NCI-H748 (cell line): ENCODE results near the gene SIGLEC9.
"Not testable (repeated sequence)": the region's sequence is repeated elsewhere in the genome, so short reads cannot be mapped to it uniquely, and the experiment has no call there.

Experiments
- DNase-seq: peaks from one replicate; lab custom pipeline; 2025; ENCODE audit not compliant: unreplicated experiment; lab: John Stamatoyannopoulos, UW

Gene SIGLEC9

GRCh38 chr19:51142809-51143475, 18.2 kb downstream of the SIGLEC9 start:
- DNase-seq, result not testable (repeated sequence)

DNA sequence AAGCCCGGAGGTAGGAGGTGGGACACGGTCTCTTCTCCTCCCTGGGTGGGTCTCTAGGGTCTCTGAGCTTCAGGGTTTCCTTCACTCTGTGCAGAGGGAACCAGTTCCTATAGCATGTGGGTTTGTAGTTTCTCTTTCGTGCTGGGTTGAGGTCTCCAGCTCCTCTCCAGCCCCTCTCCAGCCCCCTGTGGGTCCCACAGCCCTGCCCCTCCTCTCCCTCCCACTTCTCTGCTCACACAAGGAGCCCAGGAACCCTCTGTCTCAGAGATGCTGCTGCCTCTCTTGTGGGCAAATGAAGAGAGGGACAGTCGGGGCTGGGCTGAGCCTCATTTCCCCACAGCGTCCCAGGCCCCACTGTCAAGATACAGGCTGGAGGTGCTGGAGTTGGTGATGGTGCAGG, 18.8 kb downstream of the SIGLEC9 start:
- no peak for DNase-seq

DNA sequence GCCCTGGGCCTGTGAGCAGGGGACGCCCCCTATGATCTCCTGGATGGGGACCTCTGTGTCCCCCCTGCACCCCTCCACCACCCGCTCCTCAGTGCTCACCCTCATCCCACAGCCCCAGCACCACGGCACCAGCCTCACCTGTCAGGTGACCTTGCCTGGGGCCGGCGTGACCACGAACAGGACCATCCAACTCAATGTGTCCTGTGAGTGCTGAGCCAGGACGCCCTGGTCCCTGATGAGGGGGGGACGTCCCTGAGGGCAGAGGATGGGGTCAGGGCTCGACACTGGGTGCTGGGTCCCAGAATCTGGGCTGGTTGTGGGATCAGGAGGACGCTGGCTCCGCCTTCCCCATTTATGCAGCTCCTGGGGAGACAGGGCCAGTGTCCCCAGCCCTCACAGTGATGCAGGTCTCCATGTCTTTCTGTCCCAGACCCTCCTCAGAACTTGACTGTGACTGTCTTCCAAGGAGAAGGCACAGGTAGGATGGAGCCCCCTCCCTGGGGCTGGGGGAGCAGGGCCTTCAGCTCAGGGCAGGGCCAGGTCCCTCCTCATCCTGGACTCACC, 19.9 kb downstream of the SIGLEC9 start:
- no peak for DNase-seq

DNA sequence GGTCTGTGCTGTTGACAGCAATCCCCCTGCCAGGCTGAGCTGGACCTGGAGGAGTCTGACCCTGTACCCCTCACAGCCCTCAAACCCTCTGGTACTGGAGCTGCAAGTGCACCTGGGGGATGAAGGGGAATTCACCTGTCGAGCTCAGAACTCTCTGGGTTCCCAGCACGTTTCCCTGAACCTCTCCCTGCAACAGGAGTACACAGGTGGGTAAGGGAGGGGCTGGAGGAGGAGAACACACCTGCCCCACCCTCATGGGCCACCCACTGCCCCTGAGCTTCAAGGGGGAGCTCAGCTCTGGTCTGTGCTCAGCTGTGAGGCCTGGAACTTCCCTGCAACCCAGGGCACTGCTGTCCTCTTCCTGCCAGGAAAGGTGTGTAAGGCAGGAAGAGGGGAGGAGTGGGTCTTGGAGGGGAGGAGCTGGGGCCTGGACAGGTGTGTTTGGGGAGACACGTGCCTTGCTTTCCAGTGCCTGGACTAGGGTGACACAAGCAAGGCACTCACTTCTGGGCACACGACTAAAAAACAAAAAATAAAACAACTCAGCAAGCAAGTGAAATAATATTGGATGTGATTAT, 21.3 kb downstream of the SIGLEC9 start:
- no peak for DNase-seq

DNA sequence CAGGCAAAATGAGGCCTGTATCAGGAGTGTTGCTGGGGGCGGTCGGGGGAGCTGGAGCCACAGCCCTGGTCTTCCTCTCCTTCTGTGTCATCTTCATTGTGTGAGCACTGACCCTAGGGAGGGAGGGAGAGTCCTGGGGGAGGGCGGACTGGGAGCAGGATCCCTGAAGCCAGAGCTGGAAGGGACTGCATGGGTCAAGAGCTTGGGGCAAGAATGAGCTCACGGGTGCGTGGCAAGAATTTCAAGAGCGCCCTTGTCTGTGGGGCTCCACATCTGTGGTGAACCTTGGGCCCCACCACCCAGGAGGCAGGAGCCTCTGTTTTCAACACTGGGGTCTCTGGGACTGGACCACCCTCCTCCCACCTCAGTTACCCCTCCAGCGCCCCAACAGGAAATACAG, 22.0 kb downstream of the SIGLEC9 start:
- DNase-seq, result no peak

DNA sequence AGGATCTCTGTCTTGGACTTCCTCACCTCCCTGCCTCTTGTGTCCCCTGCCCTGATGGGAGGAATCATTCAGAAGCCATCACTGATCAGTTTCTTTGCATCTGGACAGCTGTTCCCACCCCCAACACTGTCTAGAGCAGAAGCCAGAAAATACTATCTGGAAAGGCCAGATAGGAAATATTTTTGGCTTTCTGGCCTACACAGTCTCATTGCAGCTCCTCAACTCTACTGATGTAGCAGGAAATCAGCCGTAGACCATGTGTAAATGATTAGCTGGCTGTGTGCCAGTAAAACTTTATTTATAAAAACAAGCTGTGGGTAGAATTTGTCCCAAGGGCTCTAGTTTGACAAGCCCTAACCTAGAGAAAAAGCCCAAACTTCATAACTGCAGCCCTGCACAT, 23.0 kb downstream of the SIGLEC9 start:
- no peak for DNase-seq

DNA sequence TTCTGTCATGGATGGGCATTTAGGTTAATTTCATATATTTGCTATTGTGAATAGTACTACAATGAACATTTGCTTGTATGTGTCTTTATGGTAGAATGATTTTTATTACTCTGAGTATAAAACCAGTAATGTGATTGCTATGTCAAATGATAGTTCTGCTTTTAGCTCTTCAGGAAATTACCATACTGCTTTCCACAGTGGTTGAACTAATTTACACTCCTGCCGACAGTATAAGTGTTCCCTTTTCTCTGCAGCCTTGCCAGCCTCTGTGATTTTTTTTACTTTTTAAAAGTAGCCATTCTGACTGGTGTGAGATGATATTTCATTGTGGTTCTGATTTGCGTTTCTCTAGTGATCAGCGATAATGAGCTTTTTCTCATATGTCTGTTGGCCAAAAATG, 23.9 kb downstream of the SIGLEC9 start:
- DNase-seq, result no peak

- no peak for DNase-seq
Observed at GRCh38 chr19:51150627-51151026, 25.9 kb downstream of the SIGLEC9 start.

- no peak for DNase-seq
Observed at GRCh38 chr19:51156710-51157109, 32.0 kb downstream of the SIGLEC9 start.

DNA sequence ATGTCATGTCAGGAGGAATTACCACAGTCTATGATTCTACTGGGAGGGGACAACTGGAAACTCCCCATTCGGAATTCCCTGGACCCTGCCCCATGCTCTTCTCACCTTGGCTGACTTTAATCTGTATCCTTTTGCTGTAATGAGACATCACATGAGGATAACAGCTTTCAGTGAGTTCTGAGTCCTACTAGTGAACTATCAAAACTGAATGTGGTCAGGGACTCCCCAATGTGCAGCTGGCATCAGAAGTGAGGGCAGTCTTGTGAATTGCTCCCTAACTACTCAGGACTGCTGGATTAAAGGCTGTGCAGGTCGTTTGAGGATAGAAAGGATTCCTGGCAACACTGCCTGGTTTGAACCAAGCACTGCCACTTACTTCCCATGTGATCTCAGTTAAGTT, 32.6 kb downstream of the SIGLEC9 start:
- DNase-seq, result no peak

DNA sequence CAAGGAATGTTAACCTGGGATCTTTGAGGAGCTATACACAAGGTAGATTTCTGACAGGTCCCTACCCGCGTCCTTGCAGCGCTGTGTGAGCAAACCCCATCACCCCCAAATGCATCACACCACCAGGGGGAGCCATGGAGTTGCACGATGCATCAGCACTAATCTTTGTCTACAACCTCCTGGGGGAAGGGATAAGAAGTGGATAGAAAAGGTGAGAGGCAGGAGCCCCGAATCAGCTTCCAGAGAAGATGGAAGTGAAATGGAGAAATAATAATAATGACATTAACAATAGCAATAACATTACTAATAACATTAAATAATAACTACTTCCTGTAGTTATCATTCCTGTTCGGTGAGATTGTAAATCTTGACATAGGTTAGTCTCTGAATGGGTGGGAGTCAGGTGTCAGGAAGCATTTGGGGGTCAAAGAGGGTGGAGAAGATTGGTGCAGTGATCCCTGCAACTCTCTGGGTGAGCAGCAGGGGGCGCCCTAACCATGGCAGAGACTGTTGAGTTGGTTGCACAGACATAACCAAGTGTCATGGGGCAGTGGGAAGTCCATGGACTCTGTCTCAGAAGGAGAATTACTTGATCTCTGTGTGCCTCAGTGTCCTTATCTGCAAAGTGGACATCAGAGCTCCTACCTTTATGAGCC, 33.9 kb downstream of the SIGLEC9 start:
- peak; percentile 38 for DNase-seq

DNA sequence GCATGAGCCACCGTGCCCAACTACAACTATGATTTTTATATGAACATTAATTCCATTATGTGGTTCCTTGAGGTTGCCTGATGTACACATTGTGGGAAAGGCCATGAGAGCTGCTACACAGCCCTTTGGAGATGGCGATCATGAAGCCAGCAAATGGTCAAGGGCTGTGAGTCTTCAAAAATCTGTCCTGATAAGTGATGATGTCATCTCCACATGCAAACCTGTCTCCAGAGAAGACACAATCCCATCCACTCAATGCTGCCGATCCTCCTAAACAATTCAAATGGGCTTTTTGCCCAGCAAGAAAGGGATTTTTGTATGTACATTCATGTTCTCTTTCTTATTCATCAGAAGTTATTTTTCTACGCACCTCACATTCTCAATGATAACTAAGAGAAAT, 35.0 kb downstream of the SIGLEC9 start:
- DNase-seq, result no peak

DNA sequence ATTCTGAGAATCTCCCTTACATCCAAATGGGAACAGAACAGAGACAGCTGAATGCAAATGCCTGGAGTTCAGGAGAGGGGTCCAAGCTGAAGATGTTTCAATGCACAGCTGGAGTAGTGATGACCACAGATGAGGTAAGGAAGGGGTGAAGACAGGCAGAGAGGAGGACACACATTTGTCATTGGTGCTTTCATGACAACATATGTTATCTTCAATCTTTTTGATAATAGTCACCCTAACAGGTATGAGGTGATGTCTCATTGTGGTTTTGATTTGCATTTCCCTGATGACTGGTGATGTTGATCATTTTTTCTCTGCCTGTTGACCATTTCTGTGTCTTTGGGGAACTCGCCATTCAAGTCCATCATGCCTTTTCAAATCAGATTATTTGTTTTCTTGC, 36.6 kb downstream of the SIGLEC9 start:
- DNase-seq, result no peak

DNA sequence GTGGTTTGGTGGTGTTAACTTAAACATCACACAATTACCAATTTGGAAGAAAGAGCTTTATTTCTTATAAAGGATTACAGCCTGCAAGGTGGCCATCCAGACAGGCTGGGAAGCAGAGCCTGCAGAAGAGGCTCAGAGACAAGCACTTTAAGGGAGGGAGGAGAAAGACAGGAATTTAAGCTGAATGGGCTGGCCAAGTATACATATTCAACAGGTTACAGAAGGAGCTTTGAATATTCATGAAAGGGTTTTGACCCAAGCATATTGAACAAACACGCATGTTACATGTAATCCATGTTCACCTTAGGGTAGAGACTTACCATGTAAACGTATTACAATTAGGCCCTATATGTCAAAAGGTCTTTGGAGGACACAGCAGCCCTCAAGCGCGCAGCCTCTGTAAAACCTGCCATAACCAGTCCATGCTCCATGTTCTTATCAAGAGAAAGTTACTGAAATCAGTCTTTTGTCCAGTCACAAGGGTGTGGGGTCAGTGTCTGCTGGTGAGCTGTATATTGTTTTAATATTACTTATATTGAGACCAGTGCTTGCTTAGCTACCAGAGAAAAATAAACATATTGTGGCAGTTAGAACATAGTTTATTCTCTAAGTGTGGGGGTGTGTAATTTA, 37.3 kb downstream of the SIGLEC9 start:
- no peak for DNase-seq

DNA sequence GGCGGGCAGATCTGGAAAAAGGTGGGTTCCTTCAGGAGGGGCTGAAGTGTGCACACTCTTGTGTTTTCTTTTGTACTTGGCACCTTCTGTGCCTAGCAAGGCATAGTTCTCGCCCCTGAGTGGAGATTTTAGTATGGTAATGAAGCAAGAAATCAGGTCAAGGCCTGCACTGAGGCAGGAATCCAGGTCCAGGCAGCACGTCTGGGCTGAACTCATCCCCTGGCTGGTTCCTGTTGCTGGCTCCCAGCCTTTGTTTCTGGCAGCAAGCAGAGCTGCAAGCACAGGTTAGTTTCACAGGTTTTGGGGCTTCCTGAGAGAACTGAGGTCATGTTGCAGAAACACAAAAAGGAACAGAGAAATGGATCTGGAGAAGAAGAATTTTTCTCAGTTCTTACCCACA, 38.6 kb downstream of the SIGLEC9 start:
- no peak for DNase-seq

- DNase-seq, result no peak
Observed at GRCh38 chr19:51164215-51164614, 39.5 kb downstream of the SIGLEC9 start.

DNA sequence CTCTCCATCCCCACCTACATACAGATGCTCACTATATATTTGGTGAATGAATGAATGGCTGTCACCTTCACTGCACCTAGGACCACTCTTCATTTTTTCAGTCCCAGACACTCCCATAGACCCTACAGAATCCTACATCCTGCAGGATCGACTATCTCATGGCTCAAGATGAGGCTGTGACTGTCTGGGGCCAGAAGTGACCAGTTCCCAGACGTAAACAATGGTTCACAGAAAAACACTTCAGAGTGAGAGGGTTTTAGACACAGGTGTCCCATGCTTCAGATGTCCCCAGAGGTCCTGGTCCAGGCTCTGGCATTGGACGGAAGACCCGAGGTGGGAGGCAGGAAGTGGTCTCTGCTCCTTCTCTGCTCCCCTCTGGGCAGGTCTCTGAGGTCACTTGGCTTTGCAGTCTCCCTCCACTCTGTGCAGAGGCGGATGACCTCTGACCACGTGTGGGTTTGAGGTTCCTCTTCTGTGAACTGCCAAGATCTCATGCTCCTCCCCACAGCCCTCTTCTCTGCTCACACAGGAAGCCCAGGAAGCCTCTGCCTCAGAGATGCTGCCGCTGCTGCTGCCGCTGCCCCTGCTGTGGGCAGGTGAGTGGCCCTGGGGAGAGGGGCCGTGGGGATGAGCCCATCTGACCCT, 42.3 kb downstream of the SIGLEC9 start:
- no peak for DNase-seq

- DNase-seq, result no peak
Observed at GRCh38 chr19:51168564-51169282, 44.0 kb downstream of the SIGLEC9 start.

DNA sequence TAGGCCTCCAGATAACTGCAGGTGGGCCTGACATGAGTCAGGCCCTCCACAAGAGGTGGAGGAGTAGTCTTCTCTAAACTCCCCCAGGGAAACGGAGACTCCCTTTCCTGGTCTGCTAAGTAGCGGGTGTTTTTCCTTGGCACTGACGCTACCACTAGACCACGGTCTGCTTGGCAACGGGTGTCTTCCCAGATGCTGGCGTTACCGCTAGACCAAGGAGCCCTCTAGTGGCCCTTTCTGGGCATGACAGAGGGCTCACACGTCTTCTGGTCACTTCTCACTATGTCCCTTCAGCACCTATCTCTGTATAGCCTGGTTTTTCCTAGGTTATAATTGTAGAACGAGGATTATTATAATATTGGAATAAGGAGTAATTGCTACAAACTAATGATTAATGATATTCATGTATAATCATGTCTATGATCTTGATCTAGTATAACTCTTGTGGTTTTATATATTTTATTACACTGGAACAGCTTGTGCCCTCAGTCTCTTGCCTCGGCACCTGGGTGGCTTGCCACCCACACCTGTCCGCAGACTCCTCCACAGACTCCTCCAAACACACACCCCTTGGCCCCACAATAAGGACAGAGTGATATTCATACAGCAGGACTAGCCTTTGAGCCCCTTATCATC, 44.7 kb downstream of the SIGLEC9 start:
- peak; percentile 73 for DNase-seq

- DNase-seq, result no peak
Observed at GRCh38 chr19:51172223-51172622, 47.5 kb downstream of the SIGLEC9 start.
